HepG2 (cell line): ENCODE measurements around the gene PMVK. TPM values are rescaled to one million over a fixed set of nuclear protein-coding genes. Genes with fewer than 3 reads are reported as not detected.

Experiments used
- ASH2L ChIP-seq: fragments of 300-600, 200-600 bp; sonication (generic); IDR thresholded peaks from 2 replicates; pipeline ENCODE4 v1.7.0; 2017; ENCODE audit warnings: low read depth, mild to moderate bottlenecking, moderate library complexity, mixed read lengths, low read length; ENCODE audit not compliant: insufficient read length
- KDM6A ChIP-seq: IDR thresholded peaks from 2 replicates; pipeline ENCODE4 v1.6.1; 2016; ENCODE audit warnings: low read depth
- KLF11 ChIP-seq: IDR thresholded peaks from 2 replicates; pipeline ENCODE4 v1.6.1; 2016; ENCODE audit warnings: missing compliant biosample characterization
- MTF1 ChIP-seq: sonication (generic); formaldehyde crosslinking; IDR thresholded peaks from 2 replicates; pipeline ENCODE4 v1.5.0; 2020; ENCODE audit warnings: missing genetic modification reagents
- NBN ChIP-seq: fragments of 450-650 bp; conservative IDR thresholded peaks from 2 replicates; pipeline ENCODE4 v1.6.1; 2017
- RAD21 ChIP-seq: fragments of 450-650 bp; formaldehyde crosslinking; IDR thresholded peaks from 2 replicates; pipeline ENCODE4 v1.5.0; 2020; ENCODE audit warnings: mild to moderate bottlenecking
- SALL2 ChIP-seq: sonication (generic); formaldehyde crosslinking; IDR thresholded peaks from 2 replicates; pipeline ENCODE4 v1.8.1; 2023; ENCODE audit warnings: mild to moderate bottlenecking, missing genetic modification reagents, inconsistent platforms
- SOX13 ChIP-seq, 3 experiments: fragments of 450-650 bp in 1 of 3; sonication (generic) in 1 of 3; formaldehyde crosslinking in 1 of 3; IDR thresholded peaks in 2 of 3; conservative IDR thresholded peaks in 1 of 3; 2 replicates each; pipeline versions ENCODE4 v1.5.0 to v1.6.1; 2016 to 2020; ENCODE audit warnings: antibody characterized with exemption in 1 of 3, mild to moderate bottlenecking in 1 of 3, missing compliant biosample characterization in 1 of 3, missing genetic modification reagents in 1 of 3, moderate library complexity in 1 of 3
- SYNCRIP ChIP-seq: fragments of 200-400 bp; formaldehyde crosslinking; IDR thresholded peaks from 2 replicates; pipeline ENCODE4 v1.6.1; 2018; ENCODE audit warnings: mild to moderate bottlenecking, low read depth, low read length; ENCODE audit not compliant: insufficient read depth
- TBP ChIP-seq: sonication (generic); formaldehyde crosslinking; IDR thresholded peaks from 2 replicates; pipeline ENCODE4 v1.5.0; 2020; ENCODE audit warnings: missing genetic modification reagents
- XRCC5 ChIP-seq: fragments of 200-400 bp; formaldehyde crosslinking; optimal IDR thresholded peaks from 2 replicates; pipeline ENCODE3; 2017; ENCODE audit warnings: mild to moderate bottlenecking, low read length
- ZBTB7A ChIP-seq: sonication (generic); formaldehyde crosslinking; IDR thresholded peaks from 2 replicates; pipeline ENCODE4 v1.8.0; 2022; ENCODE audit warnings: mild to moderate bottlenecking, missing genetic modification reagents
- ZNF205 ChIP-seq: IDR thresholded peaks from 2 replicates; pipeline ENCODE4 v1.6.1; 2018; ENCODE audit warnings: missing biosample characterization, missing genetic modification reagents
- ZNF256 ChIP-seq: sonication (generic); formaldehyde crosslinking; conservative IDR thresholded peaks from 2 replicates; pipeline ENCODE4 v1.4.0; 2020; ENCODE audit warnings: missing genetic modification reagents
- ZNF263 ChIP-seq: sonication (generic); formaldehyde crosslinking; IDR thresholded peaks from 2 replicates; pipeline ENCODE4 v1.4.0; 2020; ENCODE audit warnings: missing genetic modification reagents
- ZNF501 ChIP-seq: sonication (generic); formaldehyde crosslinking; IDR thresholded peaks from 2 replicates; pipeline ENCODE4 v1.5.1; 2020; ENCODE audit warnings: mild to moderate bottlenecking, moderate library complexity, missing genetic modification reagents
- ZNF891 ChIP-seq: sonication (generic); formaldehyde crosslinking; IDR thresholded peaks from 2 replicates; pipeline ENCODE4 v1.5.0; 2020; ENCODE audit warnings: mild to moderate bottlenecking, missing genetic modification reagents
- ZSCAN21 ChIP-seq: sonication (generic); formaldehyde crosslinking; IDR thresholded peaks from 2 replicates; pipeline ENCODE4 v1.8.0; 2022; ENCODE audit warnings: mild to moderate bottlenecking, missing genetic modification reagents, moderate library complexity, borderline replicate concordance
- polyA plus RNA-seq, 8 experiments: library from polyadenylated mRNA; depleted of rRNA in 3 of 8; stranded (reverse) in 7 of 8; unstranded in 1 of 8; fragments of >200 nt; fragmentation: Illumina TruSeq in 4 of 8; extraction: Trizol in 4 of 8; gene quantifications; 2 replicates each; pipeline versions ENCODE4 v1.2.1 to v1.2.3, GENCODE V29; 2011 to 2016; ENCODE audit warnings: low read depth in 4 of 8, missing spikeins in 1 of 8, mixed read lengths in 1 of 8; ENCODE audit not compliant: insufficient read depth in 1 of 8
- total RNA-seq, 5 experiments: library from RNA; depleted of rRNA; stranded (reverse); fragments of >200 nt; fragmentation: Illumina TruSeq; extraction: Trizol; gene quantifications; 2 replicates each; pipeline ENCODE4 v1.2.3, GENCODE V29; 2016; ENCODE audit warnings: low read depth in 1 of 5
- TF ChIP-seq, protein P1 (sequence below): sonication (generic); formaldehyde crosslinking; IDR thresholded peaks from 2 replicates; pipeline ENCODE4 v1.5.0; 2020; ENCODE audit warnings: mild to moderate bottlenecking, missing genetic modification reagents
- TF ChIP-seq, protein P2 (sequence below): sonication (generic); formaldehyde crosslinking; IDR thresholded peaks from 2 replicates; pipeline ENCODE4 v1.5.0; 2020; ENCODE audit warnings: missing genetic modification reagents, mild to moderate bottlenecking, borderline replicate concordance
- TF ChIP-seq, protein P3 (sequence below): sonication (generic); formaldehyde crosslinking; IDR thresholded peaks from 2 replicates; pipeline ENCODE4 v1.9.0; 2022; ENCODE audit warnings: low read depth, missing genetic modification reagents
- TF ChIP-seq, protein P4 (sequence below): fragments of 450-650 bp; IDR thresholded peaks from 2 replicates; pipeline ENCODE4 v1.6.1; 2017; ENCODE audit warnings: mild to moderate bottlenecking

PMVK gene
- total and polyA plus RNA-seq, 2 of the 13 experiments (the other 11 are each of a cell fraction or from before 2014, with no cell fraction given): 3.9 to 12.6 TPM

DNA sequence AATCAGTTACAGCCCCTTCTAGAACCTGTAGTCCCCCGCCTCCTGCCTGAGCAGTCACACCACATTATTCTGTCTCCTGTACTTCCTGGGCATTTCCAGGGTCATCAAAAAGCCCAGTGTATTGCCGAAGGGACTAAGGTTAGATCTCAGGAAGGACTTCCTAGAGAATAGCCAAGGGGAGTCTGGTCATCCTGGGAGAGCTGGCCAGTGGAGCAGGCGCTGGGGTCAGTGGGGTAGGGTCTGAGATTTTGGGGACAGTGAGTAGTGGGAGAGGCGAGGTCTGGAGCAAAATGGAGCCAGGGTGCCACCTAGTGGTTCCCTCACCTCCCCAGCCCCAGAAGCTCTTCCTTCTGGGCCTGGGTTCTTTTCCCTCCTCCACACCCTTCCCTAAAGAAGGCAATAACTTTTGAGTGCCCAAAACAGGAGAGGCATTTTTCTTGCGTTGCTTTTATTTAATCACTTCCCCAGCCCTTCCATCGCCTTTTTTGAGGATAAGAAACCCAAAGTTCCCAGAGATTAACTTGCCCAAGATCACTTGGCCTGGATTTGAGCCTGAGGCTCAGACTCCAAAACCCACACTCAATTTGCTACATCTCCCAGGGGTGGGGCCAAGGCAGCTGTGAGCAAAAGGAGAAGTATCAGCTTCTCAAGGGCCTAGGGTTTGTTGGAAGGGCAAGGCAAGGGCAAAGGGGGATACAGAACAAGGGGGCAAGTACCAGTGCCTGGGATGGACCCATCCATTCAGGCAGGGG lies 7.3 kb upstream of the PMVK start (continued):
- TF ChIP-seq, protein P1, sequence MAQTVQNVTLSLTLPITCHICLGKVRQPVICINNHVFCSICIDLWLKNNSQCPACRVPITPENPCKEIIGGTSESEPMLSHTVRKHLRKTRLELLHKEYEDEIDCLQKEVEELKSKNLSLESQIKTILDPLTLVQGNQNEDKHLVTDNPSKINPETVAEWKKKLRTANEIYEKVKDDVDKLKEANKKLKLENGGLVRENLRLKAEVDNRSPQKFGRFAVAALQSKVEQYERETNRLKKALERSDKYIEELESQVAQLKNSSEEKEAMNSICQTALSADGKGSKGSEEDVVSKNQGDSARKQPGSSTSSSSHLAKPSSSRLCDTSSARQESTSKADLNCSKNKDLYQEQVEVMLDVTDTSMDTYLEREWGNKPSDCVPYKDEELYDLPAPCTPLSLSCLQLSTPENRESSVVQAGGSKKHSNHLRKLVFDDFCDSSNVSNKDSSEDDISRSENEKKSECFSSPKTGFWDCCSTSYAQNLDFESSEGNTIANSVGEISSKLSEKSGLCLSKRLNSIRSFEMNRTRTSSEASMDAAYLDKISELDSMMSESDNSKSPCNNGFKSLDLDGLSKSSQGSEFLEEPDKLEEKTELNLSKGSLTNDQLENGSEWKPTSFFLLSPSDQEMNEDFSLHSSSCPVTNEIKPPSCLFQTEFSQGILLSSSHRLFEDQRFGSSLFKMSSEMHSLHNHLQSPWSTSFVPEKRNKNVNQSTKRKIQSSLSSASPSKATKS (CRISPR knock-in tag): no peak
- no peak for TF ChIP-seq ZNF205
- no peak for TF ChIP-seq ZNF256 (CRISPR knock-in tag)
- no peak for TF ChIP-seq NBN
- no peak for TF ChIP-seq SALL2 (CRISPR knock-in tag)
- TF ChIP-seq, protein P2, sequence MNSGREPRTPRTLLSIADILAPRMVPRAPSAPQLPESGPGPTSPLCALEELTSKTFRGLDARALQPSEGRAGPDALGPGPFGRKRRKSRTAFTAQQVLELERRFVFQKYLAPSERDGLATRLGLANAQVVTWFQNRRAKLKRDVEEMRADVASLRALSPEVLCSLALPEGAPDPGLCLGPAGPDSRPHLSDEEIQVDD (CRISPR knock-in tag): no peak
- no peak for TF ChIP-seq TBP (CRISPR knock-in tag)
- peak; percentile 2 for TF ChIP-seq ASH2L
- 0 out of 2 replicates have a peak, but pooled peaks have one; percentile 14 for TF ChIP-seq ZBTB7A (CRISPR knock-in tag)
- no peak for TF ChIP-seq KDM6A (CRISPR knock-in tag)
- 0 out of 2 replicates have a peak, but pooled peaks have one; percentile 9 for TF ChIP-seq ZNF501 (CRISPR knock-in tag)
- TF ChIP-seq, protein P3, sequence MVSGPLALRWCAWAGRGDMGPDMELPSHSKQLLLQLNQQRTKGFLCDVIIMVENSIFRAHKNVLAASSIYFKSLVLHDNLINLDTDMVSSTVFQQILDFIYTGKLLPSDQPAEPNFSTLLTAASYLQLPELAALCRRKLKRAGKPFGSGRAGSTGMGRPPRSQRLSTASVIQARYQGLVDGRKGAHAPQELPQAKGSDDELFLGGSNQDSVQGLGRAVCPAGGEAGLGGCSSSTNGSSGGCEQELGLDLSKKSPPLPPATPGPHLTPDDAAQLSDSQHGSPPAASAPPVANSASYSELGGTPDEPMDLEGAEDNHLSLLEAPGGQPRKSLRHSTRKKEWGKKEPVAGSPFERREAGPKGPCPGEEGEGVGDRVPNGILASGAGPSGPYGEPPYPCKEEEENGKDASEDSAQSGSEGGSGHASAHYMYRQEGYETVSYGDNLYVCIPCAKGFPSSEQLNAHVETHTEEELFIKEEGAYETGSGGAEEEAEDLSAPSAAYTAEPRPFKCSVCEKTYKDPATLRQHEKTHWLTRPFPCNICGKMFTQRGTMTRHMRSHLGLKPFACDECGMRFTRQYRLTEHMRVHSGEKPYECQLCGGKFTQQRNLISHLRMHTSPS (CRISPR knock-in tag): no peak
- TF ChIP-seq ZSCAN21 (CRISPR knock-in tag): no peak
- 0 out of 2 replicates have a peak, but pooled peaks have one; percentile 16 for TF ChIP-seq ZNF263 (CRISPR knock-in tag)
- TF ChIP-seq, protein P4, sequence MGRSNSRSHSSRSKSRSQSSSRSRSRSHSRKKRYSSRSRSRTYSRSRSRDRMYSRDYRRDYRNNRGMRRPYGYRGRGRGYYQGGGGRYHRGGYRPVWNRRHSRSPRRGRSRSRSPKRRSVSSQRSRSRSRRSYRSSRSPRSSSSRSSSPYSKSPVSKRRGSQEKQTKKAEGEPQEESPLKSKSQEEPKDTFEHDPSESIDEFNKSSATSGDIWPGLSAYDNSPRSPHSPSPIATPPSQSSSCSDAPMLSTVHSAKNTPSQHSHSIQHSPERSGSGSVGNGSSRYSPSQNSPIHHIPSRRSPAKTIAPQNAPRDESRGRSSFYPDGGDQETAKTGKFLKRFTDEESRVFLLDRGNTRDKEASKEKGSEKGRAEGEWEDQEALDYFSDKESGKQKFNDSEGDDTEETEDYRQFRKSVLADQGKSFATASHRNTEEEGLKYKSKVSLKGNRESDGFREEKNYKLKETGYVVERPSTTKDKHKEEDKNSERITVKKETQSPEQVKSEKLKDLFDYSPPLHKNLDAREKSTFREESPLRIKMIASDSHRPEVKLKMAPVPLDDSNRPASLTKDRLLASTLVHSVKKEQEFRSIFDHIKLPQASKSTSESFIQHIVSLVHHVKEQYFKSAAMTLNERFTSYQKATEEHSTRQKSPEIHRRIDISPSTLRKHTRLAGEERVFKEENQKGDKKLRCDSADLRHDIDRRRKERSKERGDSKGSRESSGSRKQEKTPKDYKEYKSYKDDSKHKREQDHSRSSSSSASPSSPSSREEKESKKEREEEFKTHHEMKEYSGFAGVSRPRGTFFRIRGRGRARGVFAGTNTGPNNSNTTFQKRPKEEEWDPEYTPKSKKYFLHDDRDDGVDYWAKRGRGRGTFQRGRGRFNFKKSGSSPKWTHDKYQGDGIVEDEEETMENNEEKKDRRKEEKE: no peak
- TF ChIP-seq SOX13 (IDR thresholded peaks at IDR 0.05): no peak
- TF ChIP-seq SOX13 (CRISPR knock-in tag; conservative IDR thresholded peaks at IDR 0.05 in 1 of 2, IDR thresholded peaks at IDR 0.05 in 1 of 2): no peak
- no peak for TF ChIP-seq SYNCRIP
- peak; percentile 76 for TF ChIP-seq RAD21
- no peak for TF ChIP-seq KLF11 (CRISPR knock-in tag)
- no peak for TF ChIP-seq ZNF891 (CRISPR knock-in tag)
- no peak for TF ChIP-seq MTF1 (CRISPR knock-in tag)
- TF ChIP-seq XRCC5: no peak
